GM21423 (cell line): ENCODE data around the gene TMEM132D.

Experiments
- ATAC-seq: cut with Tn5 transposase; IDR thresholded peaks from one replicate; pipeline ENCODE4 v1.9.1; 2021; ENCODE audit warnings: mild to moderate bottlenecking, moderate library complexity; ENCODE audit not compliant: unreplicated experiment

The TMEM132D gene

DNA sequence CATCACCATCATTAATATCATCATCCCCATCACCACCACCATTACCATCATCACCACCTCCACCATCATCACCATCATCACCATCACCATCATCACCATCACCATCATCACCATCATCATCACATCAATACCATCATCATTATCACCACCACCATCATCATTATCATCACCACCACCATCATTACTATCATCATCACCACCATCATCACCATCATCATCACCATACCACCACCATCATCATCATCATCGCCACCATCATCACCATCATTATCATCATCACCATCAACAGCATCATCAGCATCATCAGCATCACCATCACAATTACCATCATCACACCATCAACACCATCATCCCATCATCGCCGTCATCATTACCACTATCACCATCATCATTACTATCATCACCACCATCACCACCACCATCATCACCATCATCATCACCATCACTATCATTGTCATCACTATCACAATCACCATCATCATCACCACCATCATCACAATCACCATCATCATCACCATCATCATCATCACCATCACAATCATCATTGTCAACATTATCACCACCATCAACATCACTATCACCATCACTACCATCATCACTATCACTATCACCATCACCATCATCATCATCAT lies 767.0 kb downstream of the TMEM132D start:
- ATAC-seq: no peak

DNA sequence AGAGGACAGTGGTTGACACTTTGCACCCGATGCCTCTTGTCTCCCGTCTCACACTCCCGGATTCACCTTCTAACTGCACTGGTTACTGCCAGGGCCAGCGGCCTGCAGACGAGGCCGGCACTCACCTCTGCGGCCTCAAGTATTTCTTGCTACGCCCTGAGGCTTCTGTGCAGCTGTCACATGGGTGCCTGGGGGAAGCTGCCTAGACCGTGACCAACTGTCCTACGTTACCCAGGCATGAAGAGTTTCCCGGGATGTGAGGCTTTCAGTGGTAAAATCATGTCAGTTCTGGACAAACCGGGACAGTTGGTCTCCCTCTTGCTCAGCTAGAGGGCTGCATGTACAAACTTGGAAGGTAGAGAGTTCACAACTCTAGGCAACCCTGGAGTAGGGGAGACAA lies 776.1 kb downstream of the TMEM132D start:
- ATAC-seq: no peak

DNA sequence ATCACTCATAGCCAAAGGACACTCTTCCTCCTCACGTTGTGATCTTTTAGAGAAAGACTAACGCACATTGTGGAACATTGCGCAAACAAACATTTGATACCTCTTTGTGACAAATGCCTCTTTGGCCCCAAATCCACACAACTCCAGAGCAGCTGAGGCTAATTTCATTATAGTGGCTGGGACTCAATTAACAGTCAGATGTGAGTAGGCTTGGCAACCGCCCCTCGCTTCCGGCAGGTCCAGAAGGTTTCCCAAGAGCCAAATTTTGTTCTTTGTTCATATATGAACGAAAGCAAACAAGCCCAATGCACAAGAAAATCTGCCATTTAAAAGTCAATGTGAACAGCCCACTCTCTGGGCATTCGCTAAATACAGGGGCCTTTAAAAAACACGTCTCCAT lies 776.6 kb downstream of the TMEM132D start:
- no peak for ATAC-seq

DNA sequence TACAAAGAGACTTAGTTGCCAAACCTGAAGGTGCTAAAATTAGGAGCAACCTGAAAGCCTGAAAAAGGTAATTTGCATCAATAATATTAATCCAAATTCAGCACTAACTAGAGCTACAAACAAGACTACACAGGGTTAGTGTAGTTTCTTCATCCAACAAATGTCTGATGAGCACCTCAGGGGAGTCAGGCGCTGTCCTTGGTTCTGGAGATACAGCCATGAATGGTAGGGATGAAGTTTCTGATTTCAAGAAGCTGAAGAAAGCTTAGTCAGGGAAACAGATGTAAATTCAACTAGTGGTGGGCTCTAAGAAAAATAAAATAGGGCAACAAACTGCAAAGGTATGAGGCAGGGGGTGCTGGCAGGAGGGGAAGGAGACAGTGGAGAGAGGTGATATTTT lies 784.3 kb downstream of the TMEM132D start:
- ATAC-seq: no peak

DNA sequence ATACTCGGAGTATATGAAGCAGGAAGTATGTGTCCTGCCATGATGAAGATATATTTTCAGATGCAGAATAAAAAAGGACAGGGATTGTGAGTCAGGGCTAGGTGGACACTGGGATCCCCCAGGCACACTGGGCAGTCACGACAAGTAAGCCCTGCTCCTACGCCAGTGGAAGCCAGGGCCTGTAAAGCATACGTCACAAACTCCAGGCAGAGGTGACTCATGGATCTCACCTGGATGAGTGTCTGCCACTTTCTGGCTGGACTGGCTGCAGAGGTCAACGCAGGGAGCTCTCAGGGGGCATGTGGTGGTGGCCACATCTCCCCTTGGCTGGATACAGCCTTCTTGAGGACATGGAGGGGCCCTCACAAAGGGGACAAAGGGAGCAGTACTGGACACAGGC lies 788.3 kb downstream of the TMEM132D start:
- ATAC-seq: no peak

DNA sequence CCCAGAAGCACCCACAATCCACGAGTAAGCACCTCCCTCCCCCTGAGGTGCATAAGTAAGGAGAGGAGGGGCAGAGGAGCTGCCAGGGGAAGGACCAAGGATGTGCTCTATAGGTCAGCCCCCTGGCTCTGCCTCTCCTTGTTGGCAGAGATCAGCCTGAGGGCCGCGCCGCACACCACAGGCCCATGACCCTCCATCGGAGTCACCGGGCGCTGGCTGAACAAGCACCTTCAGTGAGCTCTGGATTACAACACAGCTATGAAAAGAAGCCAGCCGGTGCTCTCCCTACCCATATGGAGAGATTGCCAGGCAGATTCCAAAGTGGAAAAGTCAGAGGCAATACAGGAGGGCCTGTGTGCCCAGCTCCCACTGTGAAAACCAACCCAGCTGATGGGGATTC lies 793.2 kb downstream of the TMEM132D start:
- ATAC-seq: no peak

DNA sequence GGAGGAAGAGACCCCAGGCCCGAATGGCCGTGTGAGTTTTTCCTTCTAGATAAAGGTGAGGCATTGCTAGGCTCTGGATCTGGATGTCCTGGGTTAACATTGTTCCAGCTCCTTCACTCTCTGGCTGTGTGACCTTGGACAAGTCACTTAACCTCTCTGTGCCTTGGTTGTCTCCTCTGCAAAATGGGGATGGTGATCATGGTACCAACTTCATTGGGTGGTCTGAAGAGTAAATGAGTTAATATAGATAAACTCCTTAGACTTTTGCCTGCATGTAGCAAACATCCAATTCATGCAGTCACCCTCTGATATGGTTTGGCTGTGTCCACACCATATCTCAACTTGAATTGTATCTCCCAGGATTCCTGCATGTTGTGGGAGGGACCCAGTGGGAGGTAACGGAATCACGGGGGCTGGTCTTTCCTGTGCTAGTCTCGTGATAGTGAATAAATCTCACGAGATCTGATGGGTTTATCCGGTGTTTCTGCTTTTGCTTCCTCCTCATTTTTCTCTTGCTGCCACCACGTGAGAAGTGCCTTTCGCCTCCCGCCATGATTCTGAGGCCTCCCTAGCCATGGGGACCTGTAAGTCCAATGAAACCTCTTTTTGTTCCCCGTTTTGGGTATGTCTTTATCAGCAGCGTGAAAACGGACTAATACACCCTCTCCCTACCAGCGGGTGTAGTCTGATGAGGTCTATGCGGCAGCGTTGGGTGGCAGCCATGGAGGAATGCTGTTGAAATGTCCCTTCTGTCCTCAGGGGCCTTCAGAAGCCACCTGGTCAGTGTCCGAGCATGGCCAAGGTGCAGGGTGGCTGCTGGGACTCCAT lies 794.4 kb downstream of the TMEM132D start:
- no peak for ATAC-seq

DNA sequence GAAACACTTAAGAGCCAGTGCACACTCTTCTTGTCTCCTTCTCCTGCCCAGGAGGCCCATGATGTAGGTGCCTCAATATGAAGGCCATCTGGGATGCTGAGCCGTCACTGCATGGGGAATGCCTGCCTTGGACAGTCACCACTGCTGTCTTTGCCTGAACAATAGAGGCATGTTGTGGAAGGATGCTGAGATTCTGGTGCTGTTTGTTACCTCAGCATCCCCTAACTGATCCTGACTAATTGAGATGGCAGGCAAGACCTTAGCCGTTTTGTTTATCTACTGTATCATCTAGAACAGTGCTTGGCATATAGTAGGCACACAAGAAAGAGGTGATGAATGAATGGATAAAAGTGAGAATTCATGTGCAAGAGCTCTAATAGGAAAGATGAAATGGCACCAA lies 797.1 kb downstream of the TMEM132D start:
- ATAC-seq: no peak

DNA sequence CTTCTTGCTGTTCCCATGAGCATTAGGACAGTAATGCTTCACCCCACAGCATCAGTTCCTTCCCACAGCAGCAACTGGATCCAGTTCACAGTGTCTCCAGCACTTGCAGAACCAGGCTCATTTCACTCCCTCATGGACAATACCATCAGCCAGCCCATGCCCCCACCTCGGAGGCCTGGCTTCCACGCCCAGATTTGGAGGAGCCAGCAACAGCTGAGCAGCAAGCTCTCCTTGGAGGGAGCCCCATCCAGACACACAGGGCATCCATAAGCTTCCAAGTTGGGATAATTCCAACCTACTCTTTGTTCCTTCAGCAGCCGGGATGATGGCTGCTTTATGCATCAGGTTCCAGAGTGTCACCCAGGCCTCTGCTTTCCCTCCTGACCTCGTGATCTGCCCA lies 800.6 kb downstream of the TMEM132D start:
- ATAC-seq: no peak

DNA sequence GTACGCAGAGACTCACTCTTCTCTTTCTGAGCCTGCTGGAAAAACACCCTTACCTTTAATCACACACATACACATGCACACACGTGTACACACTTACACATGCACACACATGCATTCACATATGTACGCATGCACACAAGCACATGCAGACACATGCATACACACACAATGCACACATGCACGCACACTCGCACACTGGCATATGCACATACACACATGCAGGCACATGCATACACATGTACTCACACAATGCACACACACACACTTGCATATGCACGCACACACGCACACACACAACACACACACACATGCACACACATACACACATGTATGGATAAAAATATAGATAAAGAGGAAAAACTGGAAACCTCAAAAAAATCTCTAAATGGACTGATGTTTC lies 801.6 kb downstream of the TMEM132D start:
- no peak for ATAC-seq

DNA sequence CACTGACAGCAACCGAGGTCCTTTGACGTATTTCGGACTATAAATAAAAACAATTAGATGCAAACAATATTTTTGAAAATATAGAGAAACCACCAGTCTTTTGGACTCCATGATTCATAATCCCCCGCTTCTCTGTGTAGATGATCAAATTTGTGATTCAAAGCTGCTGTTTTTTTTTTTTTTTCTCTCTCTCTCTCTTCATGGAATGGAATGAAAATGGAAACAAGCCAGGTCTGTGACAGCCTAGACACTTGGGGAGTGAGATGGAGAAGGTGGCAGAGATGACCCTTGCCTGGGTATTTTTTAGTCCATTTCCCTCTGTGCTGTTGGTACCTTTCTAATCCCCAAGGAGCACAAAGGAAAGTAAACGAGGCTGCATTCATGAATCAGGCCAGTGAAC lies 802.0 kb downstream of the TMEM132D start:
- no peak for ATAC-seq

DNA sequence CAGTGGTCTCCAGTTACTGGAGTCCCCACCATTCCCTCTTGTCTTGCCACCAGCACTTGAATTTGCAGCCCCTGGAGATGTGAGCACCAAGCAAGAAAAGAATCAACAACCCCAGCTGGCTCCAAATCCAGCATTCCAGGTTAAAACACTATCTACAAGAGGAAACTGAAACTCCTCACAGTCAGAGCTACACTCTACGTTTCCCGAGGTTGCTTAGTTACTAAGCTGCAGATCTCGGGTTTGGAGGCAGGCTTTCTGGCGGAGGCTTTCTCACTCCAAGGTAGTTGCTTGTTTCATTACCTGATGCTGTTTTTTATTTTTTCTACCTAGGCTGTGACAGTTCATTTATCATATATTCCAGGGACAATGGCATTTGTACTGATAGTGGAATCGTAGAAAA lies 802.4 kb downstream of the TMEM132D start:
- ATAC-seq: no peak

DNA sequence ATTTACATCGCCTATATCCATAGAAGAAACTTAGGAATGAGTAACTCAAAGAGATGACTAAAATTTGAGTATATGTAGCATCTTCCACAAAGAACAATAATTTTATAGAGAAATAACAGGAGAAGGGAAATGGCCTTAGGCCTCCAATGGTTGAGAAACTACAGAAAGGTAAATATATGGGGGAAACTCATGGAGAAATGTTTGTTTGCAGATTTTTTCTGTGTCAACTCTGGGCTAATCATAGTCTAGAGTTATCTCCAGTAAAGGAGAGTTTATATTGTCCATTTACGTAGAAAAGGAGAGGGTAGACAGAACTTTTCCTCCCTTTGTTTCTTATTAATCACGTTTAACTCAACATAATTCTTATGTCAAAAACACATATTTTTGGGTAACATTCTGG lies 806.4 kb downstream of the TMEM132D start:
- ATAC-seq: no peak

DNA sequence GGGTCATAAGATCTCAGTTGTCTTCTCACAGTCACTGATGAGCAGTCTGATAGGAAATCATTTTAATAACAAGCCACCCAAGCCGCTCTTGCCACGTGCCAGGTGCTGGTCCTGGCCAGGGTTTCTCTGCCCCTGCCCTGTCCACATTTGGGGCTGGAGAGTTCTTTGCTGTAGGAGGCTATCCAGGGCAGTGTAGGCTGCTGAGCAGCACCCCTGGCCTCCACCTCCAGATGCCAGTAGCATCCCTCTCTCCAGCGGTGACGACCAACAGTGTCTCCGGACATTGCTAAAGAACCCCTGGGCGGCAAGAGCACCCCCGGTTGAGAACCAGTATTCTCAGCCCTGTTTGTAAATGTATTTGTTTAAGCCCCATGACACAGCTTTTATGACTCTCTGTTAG lies 806.9 kb downstream of the TMEM132D start:
- ATAC-seq: no peak

DNA sequence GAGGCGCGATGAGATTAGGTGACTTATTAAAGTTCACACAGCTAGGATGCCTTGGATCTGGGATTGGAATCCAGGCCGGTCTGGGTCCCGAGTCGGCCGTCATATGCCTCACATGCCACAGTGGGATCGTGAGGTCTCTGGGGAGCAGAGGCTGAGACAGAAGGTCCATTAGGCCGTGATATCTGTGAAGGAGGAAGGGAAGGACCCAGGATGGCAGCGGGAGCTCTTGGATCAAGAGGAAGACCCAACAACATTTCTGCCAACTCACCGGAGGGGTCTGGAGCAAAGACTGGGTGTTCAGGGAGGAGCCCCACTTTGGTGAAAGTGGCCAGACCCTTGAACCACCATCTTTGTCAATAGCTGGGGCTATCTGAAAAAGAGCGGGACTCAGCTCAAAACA lies 807.6 kb downstream of the TMEM132D start:
- no peak for ATAC-seq

DNA sequence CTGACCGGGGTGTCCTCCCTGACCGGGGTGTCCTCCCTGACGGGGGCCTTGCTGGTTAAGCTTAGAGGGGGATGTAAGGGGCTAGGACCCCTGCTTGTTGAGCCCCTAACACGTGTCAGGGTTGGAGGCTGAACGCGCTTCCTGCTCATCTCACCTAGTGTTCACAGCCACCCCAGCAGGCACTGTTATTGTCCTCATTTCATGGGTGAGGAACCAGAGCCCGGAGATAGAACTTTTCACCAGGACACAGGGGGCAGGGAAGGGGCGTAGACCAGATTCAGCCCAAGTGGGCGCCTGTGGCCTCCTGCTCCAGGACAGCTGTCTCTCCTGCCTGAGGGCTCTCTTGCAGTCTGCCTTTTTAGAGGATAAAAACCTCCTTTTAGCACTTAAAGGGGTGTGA lies 814.2 kb downstream of the TMEM132D start:
- ATAC-seq: no peak

DNA sequence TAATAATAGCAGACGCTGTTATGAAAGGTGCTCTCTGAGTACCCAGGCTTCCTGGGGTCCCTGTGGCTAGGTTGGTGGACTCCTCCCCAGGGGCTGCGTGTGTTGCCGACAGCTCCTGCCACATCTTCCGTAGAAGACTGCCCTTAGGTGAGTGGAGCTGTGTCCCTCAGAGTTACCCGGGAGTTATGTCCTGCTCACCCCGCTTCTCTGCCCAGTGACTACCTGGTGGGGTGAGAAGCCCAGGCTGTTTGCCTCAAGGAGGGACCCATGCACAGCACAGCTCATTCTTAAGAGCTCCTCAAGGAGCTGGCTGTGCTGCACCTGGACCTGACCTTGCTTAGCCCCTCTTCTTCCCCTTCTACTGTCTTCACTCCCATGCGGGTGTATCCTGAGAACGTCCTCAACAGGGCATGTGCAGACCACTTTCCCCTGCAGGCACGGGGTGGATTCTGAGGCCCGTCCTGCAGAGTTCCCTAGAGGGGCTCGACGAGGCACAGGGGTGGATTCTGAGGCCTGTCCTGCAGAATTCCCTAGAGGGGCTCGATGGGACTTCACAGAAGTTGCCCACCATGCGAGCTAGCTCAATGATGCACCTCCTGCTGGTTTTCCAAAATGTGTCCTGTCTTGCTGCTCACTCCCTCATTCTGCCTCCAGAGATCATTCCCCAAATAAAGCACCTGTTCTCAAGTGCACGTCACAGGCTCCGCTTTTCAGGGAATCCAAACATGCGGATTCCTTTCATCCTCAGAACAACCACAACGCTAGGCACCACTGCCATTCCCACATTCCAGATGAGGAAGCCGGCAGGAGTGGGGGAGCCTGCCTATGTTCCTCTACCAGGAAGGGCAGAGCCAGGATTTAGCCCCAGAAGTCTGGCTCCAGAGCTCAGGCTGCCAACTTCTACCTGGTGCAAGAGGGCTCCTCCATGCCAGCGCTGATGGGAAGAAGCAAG lies 818.7 kb downstream of the TMEM132D start:
- no peak for ATAC-seq

DNA sequence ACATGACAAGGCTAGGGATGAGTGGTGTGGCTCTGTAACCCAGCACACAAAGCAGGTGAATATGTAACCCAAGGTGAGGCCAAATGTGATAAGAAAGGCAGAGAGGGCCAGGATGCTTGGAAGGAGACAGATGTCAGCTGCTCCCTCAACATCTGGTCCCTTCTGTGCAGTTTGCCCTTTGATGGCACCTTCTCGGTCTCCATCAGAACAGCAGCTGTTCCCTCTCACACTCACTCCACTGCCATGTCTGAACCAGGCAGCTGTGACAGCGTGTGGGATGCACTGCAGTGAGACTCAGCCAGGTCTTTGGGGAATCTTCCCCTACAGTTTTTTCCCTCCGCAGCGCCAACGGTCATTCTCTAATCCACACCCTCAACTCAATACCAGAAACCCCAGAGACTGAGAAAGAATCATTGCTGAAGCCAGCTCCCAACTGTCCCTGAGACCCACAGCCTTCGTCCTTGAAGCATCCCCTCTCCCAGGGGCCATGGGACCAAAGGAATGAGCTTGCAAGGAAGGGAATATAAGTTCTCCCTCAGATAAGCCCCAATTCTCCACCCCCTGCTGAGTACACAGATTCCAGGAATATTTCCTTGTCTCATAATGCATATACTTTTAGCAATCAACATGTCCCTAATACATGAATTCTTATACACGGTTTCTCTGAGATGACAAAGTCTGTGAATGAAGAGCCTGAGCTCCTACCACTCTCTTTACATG lies 820.5 kb downstream of the TMEM132D start:
- ATAC-seq: no peak

DNA sequence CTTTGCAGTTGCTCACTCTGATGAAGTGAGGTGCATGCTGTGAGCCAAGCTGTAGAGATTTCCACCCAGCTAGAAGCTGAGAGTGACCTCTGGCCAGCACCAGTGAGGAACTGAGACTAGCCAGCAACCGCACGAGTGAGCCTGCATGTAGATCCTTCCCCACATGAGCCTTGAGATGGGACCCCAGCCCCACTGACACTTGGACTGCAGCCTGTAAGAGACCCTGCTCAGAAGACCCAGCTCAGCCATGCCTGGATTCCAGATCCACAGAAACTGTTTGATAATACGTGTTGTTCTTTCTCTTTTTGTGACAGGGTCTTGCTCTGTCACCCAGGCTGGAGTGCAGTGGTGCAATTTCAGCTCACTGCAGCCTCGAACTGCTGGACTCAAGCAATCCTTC lies 821.4 kb downstream of the TMEM132D start:
- no peak for ATAC-seq

DNA sequence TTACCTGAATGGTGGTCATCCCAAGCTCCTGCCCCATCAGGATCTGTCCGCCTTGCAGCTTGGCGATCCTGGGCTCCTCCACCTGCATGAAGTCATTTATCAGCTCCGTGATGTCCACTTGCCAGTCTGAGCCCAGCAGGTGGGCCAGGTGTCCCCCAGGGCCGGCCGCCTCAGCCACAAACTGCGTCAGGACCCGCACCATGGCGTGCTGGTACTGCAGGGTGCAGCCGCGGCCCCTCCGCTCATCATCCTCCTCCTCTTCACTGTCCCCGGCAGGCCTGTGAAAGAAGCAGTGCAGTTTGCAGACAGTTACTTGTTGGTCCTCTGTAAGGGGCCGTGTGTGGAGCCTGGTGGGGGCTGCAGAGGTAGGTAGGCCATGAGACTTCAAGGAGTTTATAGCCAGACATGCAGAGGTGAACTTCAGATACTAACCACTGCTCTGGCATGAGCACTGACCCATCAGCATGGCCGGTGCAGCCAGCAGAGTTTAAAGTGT lies 822.0 kb downstream of the TMEM132D start:
- ATAC-seq: no peak

DNA sequence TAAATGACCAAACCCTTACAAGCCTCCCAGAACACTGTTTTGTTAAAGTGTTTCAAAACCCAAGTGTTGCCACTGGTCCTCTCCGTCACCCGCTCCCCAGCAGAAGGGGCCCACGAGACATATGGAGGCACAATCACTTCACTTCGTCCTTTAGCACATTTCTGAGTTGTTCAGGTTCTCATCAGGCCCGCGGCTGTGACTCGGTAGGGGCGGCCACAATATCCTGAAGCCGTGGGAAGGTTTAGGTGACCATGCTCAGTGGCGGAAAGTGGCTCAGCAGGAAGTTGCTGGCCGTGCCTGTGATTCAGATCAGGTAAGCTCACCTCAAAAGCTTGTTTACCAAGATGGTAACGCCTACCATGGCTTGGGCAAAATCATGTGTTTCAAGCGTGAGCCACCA lies 823.0 kb downstream of the TMEM132D start:
- ATAC-seq: no peak
